H1 (cell line): ENCODE data around the gene TFF3. TPM values are rescaled to one million over a fixed set of nuclear protein-coding genes. Genes with fewer than 3 reads are reported as not detected.

Experiments used
- HDAC6 ChIP-seq: IDR thresholded peaks from one replicate; pipeline ENCODE4 v1.7.1; 2012; ENCODE audit warnings: low read depth, mild to moderate bottlenecking, inconsistent platforms, low read length, moderate library complexity
- JUND ChIP-seq: IDR thresholded peaks from 2 replicates; pipeline ENCODE4 v1.6.1; 2011; ENCODE audit warnings: mild to moderate bottlenecking, improper control_type of control experiment, low read length
- PHF8 ChIP-seq: fragments of 200-600 bp; sonication (generic); conservative IDR thresholded peaks from 2 replicates; pipeline ENCODE4 v1.7.1; 2012; ENCODE audit warnings: low read depth, mild to moderate bottlenecking, inconsistent platforms, low read length, moderate library complexity
- RAD21 ChIP-seq, 2 experiments: IDR thresholded peaks in 1 of 2; conservative IDR thresholded peaks in 1 of 2; 2 replicates each; pipeline ENCODE4 v1.6.1; 2011; ENCODE audit warnings: low read depth in 2 of 2, low read length in 2 of 2, improper control_type of control experiment in 1 of 2, inconsistent platforms in 1 of 2, mild to moderate bottlenecking in 1 of 2, moderate library complexity in 1 of 2
- RXRA ChIP-seq: IDR thresholded peaks from 2 replicates; pipeline ENCODE4 v1.6.1; 2011; ENCODE audit warnings: low read depth, mild to moderate bottlenecking, low read length, moderate library complexity; ENCODE audit not compliant: insufficient read depth
- SAP30 ChIP-seq: fragments of 300-600 bp; sonication (generic); IDR thresholded peaks from 2 replicates; pipeline ENCODE4 v1.7.1; 2012; ENCODE audit warnings: low read length, moderate library complexity, mild to moderate bottlenecking, inconsistent platforms; ENCODE audit not compliant: insufficient read depth, insufficient replicate concordance
- SRF ChIP-seq: IDR thresholded peaks from 2 replicates; pipeline ENCODE4 v1.6.1; 2011; ENCODE audit warnings: mild to moderate bottlenecking, low read depth, low read length, moderate library complexity
- TAF1 ChIP-seq: IDR thresholded peaks from 2 replicates; pipeline ENCODE4 v1.6.1; 2011; ENCODE audit warnings: mild to moderate bottlenecking, low read depth, low read length
- polyA plus RNA-seq, 7 experiments: library from polyadenylated mRNA; depleted of rRNA in 3 of 7; stranded (reverse) in 5 of 7; unstranded in 2 of 7; fragments of >200 nt in 5 of 7; fragments of 200-250 nt in 2 of 7; gene quantifications; 1 replicate in 5 of 7; 2 replicates in 1 of 7; 4 replicates in 1 of 7; pipeline versions ENCODE4 v1.2.1 to v1.2.3, GENCODE V29; 2011 to 2013; ENCODE audit warnings: missing spikeins in 2 of 7, mixed read lengths in 2 of 7
- total RNA-seq: library from RNA; stranded (reverse); fragmentation: NEBNext Ultra II Directional; extraction: Animal tissue kit (Norgen Biotek cat#: 25700); gene quantifications from 2 replicates; pipeline ENCODE4 v1.2.1, GENCODE V29; 2021

Gene TFF3
- total and polyA plus RNA-seq, 2 of the 8 experiments (the other 6 are each of a cell fraction or from before 2014, with no cell fraction given) = 1.7 to 6.7 TPM

DNA sequence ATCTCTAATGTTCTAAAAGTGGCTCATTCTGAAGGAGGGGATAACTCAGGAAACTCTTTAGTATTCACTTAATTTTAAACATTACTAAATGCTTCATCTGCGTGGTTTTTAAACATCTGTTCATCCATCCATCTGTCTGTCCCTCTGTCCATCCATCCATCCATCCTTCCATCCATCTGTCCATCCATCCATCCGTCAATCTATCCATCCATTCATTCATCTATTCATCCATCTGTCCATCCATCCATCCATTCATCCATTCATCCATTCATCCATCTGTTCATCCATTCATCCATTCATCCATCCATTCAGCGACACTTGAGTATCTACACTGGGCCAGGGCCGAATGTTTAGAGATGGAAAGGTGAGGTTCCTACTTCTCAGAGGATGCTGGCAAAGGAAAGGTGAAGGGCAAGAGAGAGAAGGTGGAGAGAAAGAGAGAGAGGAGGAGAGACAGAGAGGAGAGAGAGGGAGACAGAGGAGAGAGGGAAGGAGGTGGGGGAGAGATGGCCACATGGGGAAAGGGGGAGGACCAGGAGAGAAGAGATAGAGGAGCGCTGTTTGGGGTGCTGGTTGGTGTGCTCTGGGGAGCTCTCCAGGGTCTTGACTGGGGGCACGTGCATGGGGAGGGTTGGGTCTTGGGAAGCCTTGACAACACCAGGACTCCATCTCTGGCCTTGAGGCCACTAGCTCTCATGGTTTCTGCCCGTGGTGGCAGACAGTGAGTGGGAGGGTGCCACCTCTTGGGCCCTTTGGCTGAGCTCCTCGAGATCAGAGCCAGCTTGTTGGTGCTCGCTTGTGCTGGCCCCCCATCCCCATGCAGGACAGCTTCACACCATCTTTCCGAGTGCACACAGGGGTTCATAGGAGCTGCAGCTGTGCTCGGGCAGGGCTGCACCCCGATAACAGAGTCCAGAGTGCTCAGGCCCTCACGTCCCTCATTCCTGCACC is 50.7 kb downstream of the TFF3 start (continued):
- TF ChIP-seq SAP30 (no peak), TAF1 (no peak), RAD21 (IDR thresholded peaks at IDR 0.05 in 1 of 2, conservative IDR thresholded peaks at IDR 0.05 in 1 of 2; ENCODE audit: low read depth in 2 of 2, low read length in 2 of 2) (no peak), HDAC6 (no peak), JUND (no peak), SRF (no peak), PHF8 (no peak), RXRA (no peak)
